HepG2 (cell line): Measurements from ENCODE around the gene SFT2D1. TPM values are rescaled to one million over a fixed set of nuclear protein-coding genes. Genes with fewer than 3 reads are reported as not detected.

Source experiments
- CCDC6 ChIP-seq: sonication (generic); formaldehyde crosslinking; IDR thresholded peaks from 2 replicates; pipeline ENCODE4 v1.8.1; 2022; ENCODE audit warnings: mild to moderate bottlenecking, missing genetic modification reagents, moderate library complexity
- ELF3 ChIP-seq: IDR thresholded peaks from 2 replicates; pipeline ENCODE4 v1.6.1; 2016; ENCODE audit warnings: missing genetic modification reagents, missing compliant biosample characterization
- HNRNPUL1 ChIP-seq: fragments of 200-400 bp; formaldehyde crosslinking; IDR thresholded peaks from 2 replicates; pipeline ENCODE4 v1.6.1; 2017; ENCODE audit warnings: low read depth, mild to moderate bottlenecking, low read length, moderate library complexity
- MBD4 ChIP-seq: IDR thresholded peaks from 2 replicates; pipeline ENCODE4 v1.6.1; 2012; ENCODE audit warnings: low read length, inconsistent platforms, borderline replicate concordance
- MED8 ChIP-seq: sonication (generic); formaldehyde crosslinking; IDR thresholded peaks from 2 replicates; pipeline ENCODE4 v1.8.1; 2023; ENCODE audit warnings: mild to moderate bottlenecking, missing genetic modification reagents; ENCODE audit not compliant: insufficient replicate concordance
- MLLT10 ChIP-seq: sonication (generic); formaldehyde crosslinking; IDR thresholded peaks from 2 replicates; pipeline ENCODE4 v1.4.0; 2020; ENCODE audit warnings: missing genetic modification reagents
- NR3C1 ChIP-seq: sonication (generic); formaldehyde crosslinking; IDR thresholded peaks from 2 replicates; pipeline ENCODE4 v1.4.0; 2020; ENCODE audit warnings: missing genetic modification reagents
- SNAPC2 ChIP-seq: sonication (generic); formaldehyde crosslinking; IDR thresholded peaks from 2 replicates; pipeline ENCODE4 v1.8.1; 2022; ENCODE audit warnings: mild to moderate bottlenecking, missing genetic modification reagents
- TCF12 ChIP-seq, 2 experiments: fragments of 450-650 bp in 1 of 2; sonication (generic) in 1 of 2; formaldehyde crosslinking in 1 of 2; IDR thresholded peaks; 2 replicates each; pipeline versions ENCODE4 v1.6.1 to v1.8.0; 2017 to 2022; ENCODE audit warnings: antibody characterized with exemption in 1 of 2, mild to moderate bottlenecking in 1 of 2, missing genetic modification reagents in 1 of 2, moderate library complexity in 1 of 2
- ZIK1 ChIP-seq: sonication (generic); formaldehyde crosslinking; IDR thresholded peaks from 2 replicates; pipeline ENCODE4 v1.5.0; 2020; ENCODE audit warnings: mild to moderate bottlenecking, low read depth, missing genetic modification reagents, borderline replicate concordance
- ZNF281 ChIP-seq: sonication (generic); formaldehyde crosslinking; IDR thresholded peaks from 2 replicates; pipeline ENCODE4 v1.4.0; 2020; ENCODE audit warnings: missing genetic modification reagents, borderline replicate concordance
- ZNF570 ChIP-seq: sonication (generic); formaldehyde crosslinking; IDR thresholded peaks from 2 replicates; pipeline ENCODE4 v1.4.0; 2020; ENCODE audit warnings: mild to moderate bottlenecking, missing genetic modification reagents, borderline replicate concordance
- ZNF878 ChIP-seq: sonication (generic); formaldehyde crosslinking; IDR thresholded peaks from 2 replicates; pipeline ENCODE4 v1.8.1; 2023; ENCODE audit warnings: mild to moderate bottlenecking, missing genetic modification reagents, moderate library complexity
- polyA plus RNA-seq, 8 experiments: library from polyadenylated mRNA; depleted of rRNA in 3 of 8; stranded (reverse) in 7 of 8; unstranded in 1 of 8; fragments of >200 nt; fragmentation: Illumina TruSeq in 4 of 8; extraction: Trizol in 4 of 8; gene quantifications; 2 replicates each; pipeline versions ENCODE4 v1.2.1 to v1.2.3, GENCODE V29; 2011 to 2016; ENCODE audit warnings: low read depth in 4 of 8, missing spikeins in 1 of 8, mixed read lengths in 1 of 8; ENCODE audit not compliant: insufficient read depth in 1 of 8
- total RNA-seq, 5 experiments: library from RNA; depleted of rRNA; stranded (reverse); fragments of >200 nt; fragmentation: Illumina TruSeq; extraction: Trizol; gene quantifications; 2 replicates each; pipeline ENCODE4 v1.2.3, GENCODE V29; 2016; ENCODE audit warnings: low read depth in 1 of 5
- TF ChIP-seq, protein P1 (sequence below): sonication (generic); formaldehyde crosslinking; IDR thresholded peaks from 2 replicates; pipeline ENCODE4 v1.4.0; 2020; ENCODE audit warnings: mild to moderate bottlenecking, missing genetic modification reagents
- TF ChIP-seq, protein P2 (sequence below): sonication (generic); formaldehyde crosslinking; IDR thresholded peaks from 2 replicates; pipeline ENCODE4 v1.5.1; 2020; ENCODE audit warnings: missing genetic modification reagents, mild to moderate bottlenecking, borderline replicate concordance
- TF ChIP-seq, protein P3 (sequence below): sonication (generic); formaldehyde crosslinking; IDR thresholded peaks from 2 replicates; pipeline ENCODE4 v1.5.0; 2020; ENCODE audit warnings: missing genetic modification reagents
- TF ChIP-seq, protein P4 (sequence below): sonication (generic); formaldehyde crosslinking; IDR thresholded peaks from 2 replicates; pipeline ENCODE4 v1.4.0; 2020; ENCODE audit warnings: missing genetic modification reagents; ENCODE audit errors: not compliant biosample characterization

SFT2D1 gene
- total and polyA plus RNA-seq, 2 of the 13 experiments (the other 11 are each of a cell fraction or from before 2014, with no cell fraction given), result 115 to 147 TPM

DNA sequence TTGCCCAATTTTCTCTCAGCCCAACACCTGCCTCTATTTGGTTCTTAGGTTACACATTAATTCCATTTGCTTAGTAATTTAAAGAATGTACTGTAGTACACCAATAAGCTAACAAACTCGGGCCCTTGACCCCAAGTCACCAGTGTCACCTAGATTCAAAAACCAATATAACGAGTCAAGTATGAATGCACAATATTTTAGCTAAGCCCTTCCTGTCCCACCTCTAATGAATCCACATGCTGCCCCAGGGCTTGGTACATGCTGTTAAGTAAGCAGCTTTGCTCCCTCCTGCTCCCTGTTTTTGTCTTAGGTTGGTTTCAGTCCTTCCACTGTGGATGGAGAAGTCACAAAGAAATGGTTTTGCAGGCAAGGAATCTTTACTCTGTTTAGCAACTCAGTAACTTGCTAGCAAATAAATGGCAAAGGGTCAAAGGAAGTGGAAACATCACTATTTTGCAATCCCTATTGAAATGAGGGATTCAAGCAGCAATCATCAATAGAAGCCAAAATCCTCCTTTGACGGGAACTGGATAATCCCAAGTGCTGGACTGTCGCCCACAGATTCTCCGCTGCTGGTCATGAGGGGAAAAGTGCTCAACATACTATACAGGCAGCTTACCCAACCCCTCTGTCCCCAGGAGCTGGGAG, 45.4 kb upstream of the SFT2D1 start (continued):
- TF ChIP-seq, protein P1, sequence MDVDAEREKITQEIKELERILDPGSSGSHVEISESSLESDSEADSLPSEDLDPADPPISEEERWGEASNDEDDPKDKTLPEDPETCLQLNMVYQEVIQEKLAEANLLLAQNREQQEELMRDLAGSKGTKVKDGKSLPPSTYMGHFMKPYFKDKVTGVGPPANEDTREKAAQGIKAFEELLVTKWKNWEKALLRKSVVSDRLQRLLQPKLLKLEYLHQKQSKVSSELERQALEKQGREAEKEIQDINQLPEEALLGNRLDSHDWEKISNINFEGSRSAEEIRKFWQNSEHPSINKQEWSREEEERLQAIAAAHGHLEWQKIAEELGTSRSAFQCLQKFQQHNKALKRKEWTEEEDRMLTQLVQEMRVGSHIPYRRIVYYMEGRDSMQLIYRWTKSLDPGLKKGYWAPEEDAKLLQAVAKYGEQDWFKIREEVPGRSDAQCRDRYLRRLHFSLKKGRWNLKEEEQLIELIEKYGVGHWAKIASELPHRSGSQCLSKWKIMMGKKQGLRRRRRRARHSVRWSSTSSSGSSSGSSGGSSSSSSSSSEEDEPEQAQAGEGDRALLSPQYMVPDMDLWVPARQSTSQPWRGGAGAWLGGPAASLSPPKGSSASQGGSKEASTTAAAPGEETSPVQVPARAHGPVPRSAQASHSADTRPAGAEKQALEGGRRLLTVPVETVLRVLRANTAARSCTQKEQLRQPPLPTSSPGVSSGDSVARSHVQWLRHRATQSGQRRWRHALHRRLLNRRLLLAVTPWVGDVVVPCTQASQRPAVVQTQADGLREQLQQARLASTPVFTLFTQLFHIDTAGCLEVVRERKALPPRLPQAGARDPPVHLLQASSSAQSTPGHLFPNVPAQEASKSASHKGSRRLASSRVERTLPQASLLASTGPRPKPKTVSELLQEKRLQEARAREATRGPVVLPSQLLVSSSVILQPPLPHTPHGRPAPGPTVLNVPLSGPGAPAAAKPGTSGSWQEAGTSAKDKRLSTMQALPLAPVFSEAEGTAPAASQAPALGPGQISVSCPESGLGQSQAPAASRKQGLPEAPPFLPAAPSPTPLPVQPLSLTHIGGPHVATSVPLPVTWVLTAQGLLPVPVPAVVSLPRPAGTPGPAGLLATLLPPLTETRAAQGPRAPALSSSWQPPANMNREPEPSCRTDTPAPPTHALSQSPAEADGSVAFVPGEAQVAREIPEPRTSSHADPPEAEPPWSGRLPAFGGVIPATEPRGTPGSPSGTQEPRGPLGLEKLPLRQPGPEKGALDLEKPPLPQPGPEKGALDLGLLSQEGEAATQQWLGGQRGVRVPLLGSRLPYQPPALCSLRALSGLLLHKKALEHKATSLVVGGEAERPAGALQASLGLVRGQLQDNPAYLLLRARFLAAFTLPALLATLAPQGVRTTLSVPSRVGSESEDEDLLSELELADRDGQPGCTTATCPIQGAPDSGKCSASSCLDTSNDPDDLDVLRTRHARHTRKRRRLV (CRISPR knock-in tag), result peak; percentile 75
- TF ChIP-seq MBD4 (peak; percentile 92), CCDC6 (peak; percentile 88), SNAPC2 (CRISPR knock-in tag) (peak; percentile 86; the same call in 1 of the 2 replicates), MLLT10 (no peak), ELF3 (CRISPR knock-in tag) (peak; percentile 92), TCF12 (IDR thresholded peaks at IDR 0.05) (no peak), TCF12 (CRISPR knock-in tag; IDR thresholded peaks at IDR 0.05) (peak; percentile 52; the same call in 1 of the 2 replicates), NR3C1 (CRISPR knock-in tag) (no peak), ZNF281 (CRISPR knock-in tag) (no peak), ZNF570 (CRISPR knock-in tag) (peak; percentile 41; the same call in 1 of the 2 replicates), HNRNPUL1 (peak; percentile 17; the same call in 1 of the 2 replicates), ZIK1 (no peak), MED8 (CRISPR knock-in tag) (peak; percentile 76), ZNF878 (peak; percentile 89)
- TF ChIP-seq, protein P2, sequence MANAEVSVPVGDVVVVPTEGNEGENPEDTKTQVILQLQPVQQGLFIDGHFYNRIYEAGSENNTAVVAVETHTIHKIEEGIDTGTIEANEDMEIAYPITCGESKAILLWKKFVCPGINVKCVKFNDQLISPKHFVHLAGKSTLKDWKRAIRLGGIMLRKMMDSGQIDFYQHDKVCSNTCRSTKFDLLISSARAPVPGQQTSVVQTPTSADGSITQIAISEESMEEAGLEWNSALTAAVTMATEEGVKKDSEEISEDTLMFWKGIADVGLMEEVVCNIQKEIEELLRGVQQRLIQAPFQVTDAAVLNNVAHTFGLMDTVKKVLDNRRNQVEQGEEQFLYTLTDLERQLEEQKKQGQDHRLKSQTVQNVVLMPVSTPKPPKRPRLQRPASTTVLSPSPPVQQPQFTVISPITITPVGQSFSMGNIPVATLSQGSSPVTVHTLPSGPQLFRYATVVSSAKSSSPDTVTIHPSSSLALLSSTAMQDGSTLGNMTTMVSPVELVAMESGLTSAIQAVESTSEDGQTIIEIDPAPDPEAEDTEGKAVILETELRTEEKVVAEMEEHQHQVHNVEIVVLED (CRISPR knock-in tag), result peak; percentile 60; the same call in 1 of the 2 replicates
- TF ChIP-seq, protein P3, sequence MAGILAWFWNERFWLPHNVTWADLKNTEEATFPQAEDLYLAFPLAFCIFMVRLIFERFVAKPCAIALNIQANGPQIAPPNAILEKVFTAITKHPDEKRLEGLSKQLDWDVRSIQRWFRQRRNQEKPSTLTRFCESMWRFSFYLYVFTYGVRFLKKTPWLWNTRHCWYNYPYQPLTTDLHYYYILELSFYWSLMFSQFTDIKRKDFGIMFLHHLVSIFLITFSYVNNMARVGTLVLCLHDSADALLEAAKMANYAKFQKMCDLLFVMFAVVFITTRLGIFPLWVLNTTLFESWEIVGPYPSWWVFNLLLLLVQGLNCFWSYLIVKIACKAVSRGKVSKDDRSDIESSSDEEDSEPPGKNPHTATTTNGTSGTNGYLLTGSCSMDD, result no peak
- TF ChIP-seq, protein P4, sequence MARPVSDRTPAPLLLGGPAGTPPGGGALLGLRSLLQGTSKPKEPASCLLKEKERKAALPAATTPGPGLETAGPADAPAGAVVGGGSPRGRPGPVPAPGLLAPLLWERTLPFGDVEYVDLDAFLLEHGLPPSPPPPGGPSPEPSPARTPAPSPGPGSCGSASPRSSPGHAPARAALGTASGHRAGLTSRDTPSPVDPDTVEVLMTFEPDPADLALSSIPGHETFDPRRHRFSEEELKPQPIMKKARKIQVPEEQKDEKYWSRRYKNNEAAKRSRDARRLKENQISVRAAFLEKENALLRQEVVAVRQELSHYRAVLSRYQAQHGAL (CRISPR knock-in tag), result no peak
